GM19025 (cell line): Measurements from ENCODE around the gene ADAMTSL3.
"Not testable (repeated sequence)": the region's sequence is repeated elsewhere in the genome, so short reads cannot be mapped to it uniquely, and the experiment has no call there.

ENCODE experiments used
- ATAC-seq: cut with Tn5 transposase; IDR thresholded peaks from one replicate; pipeline ENCODE4 v1.9.1; 2021; ENCODE audit warnings: mild to moderate bottlenecking, low read depth, moderate library complexity; ENCODE audit not compliant: unreplicated experiment

The ADAMTSL3 gene

GRCh38 chr15:83954506-83954905 lies 300.6 kb downstream of the ADAMTSL3 start:
- ATAC-seq, result no peak

GRCh38 chr15:83955806-83956265 lies 301.9 kb downstream of the ADAMTSL3 start:
- ATAC-seq, result peak; percentile 95

- no peak for ATAC-seq
Measured at GRCh38 chr15:83956887-83957286, 303.0 kb downstream of the ADAMTSL3 start.

GRCh38 chr15:83959477-83959876 lies 305.6 kb downstream of the ADAMTSL3 start:
- no peak for ATAC-seq

GRCh38 chr15:83960192-83960829 lies 306.4 kb downstream of the ADAMTSL3 start:
- no peak for ATAC-seq

GRCh38 chr15:83961311-83961710 lies 307.4 kb downstream of the ADAMTSL3 start:
- ATAC-seq, result no peak

- ATAC-seq, result not testable (repeated sequence)
Measured at GRCh38 chr15:83964967-83965366, 311.0 kb downstream of the ADAMTSL3 start.

- no peak for ATAC-seq
Measured at GRCh38 chr15:83970295-83970890, 316.5 kb downstream of the ADAMTSL3 start.

- ATAC-seq, result no peak
Measured at GRCh38 chr15:83971992-83972391, 318.1 kb downstream of the ADAMTSL3 start.

- no peak for ATAC-seq
Measured at GRCh38 chr15:83973816-83974215, 319.9 kb downstream of the ADAMTSL3 start.

- no peak for ATAC-seq
Measured at GRCh38 chr15:83977992-83978391, 324.1 kb downstream of the ADAMTSL3 start.

- ATAC-seq, result no peak
Measured at GRCh38 chr15:83978588-83978987, 324.7 kb downstream of the ADAMTSL3 start.

GRCh38 chr15:83980637-83981036 lies 326.7 kb downstream of the ADAMTSL3 start:
- ATAC-seq, result no peak

GRCh38 chr15:83982748-83983147 lies 328.8 kb downstream of the ADAMTSL3 start:
- ATAC-seq, result no peak

GRCh38 chr15:83983634-83984458 lies 329.9 kb downstream of the ADAMTSL3 start:
- peak; percentile 75 for ATAC-seq

- no peak for ATAC-seq
Measured at GRCh38 chr15:83984601-83985000, 330.7 kb downstream of the ADAMTSL3 start.

- ATAC-seq, result no peak
Measured at GRCh38 chr15:83991163-83991562, 337.2 kb downstream of the ADAMTSL3 start.

- peak; percentile 65 for ATAC-seq
Measured at GRCh38 chr15:83992324-83993031, 338.6 kb downstream of the ADAMTSL3 start.

- no peak for ATAC-seq
Measured at GRCh38 chr15:83993591-83993990, 339.7 kb downstream of the ADAMTSL3 start.

- ATAC-seq, result no peak
Measured at GRCh38 chr15:83998486-83998885, 344.6 kb downstream of the ADAMTSL3 start.
